WTC11 (cell line): ENCODE measurements around the gene MGAT4A. TPM values are rescaled to one million over a fixed set of nuclear protein-coding genes. Genes with fewer than 3 reads are reported as not detected.

Source experiments
- ATAC-seq: fragments of 200-7000 bp; cut with Tn5 transposase; 2 replicates; pipeline ENCODE4 v1.10.0; 2021; ENCODE audit warnings: mild to moderate bottlenecking, moderate library complexity
- CTCF ChIA-PET: fragments of 300-600 bp; sonication (Branson Sonifier 250); formaldehyde crosslinking; loops from one replicate; lab custom pipeline; 2021; ENCODE audit warnings: antibody characterized with exemption; lab: Charles Lee
- POLR2A ChIA-PET: fragments of 350-600 bp; sonication (Branson Sonifier 250); formaldehyde crosslinking; loops from one replicate; lab custom pipeline; 2021; ENCODE audit warnings: antibody characterized with exemption; lab: Charles Lee
- DNase-seq: peaks from one replicate; pipeline ENCODE4 v3.0.0; 2021; ENCODE audit warnings: low spot score
- H3K27ac Mint-ChIP-seq: 2 replicates; pipeline ENCODE4 v1.8.0; 2021; ENCODE audit warnings: mixed read lengths
- H3K27me3 Mint-ChIP-seq: 2 replicates; pipeline ENCODE4 v1.8.0; 2021; ENCODE audit warnings: low read depth, mild to moderate bottlenecking, moderate library complexity, mixed read lengths
- H3K36me3 Mint-ChIP-seq: 2 replicates; pipeline ENCODE4 v1.8.0; 2021; ENCODE audit warnings: mixed read lengths
- H3K4me1 Mint-ChIP-seq: 2 replicates; pipeline ENCODE4 v1.8.0; 2022; ENCODE audit warnings: mixed read lengths
- H3K4me3 Mint-ChIP-seq: 2 replicates; pipeline ENCODE4 v1.8.0; 2021; ENCODE audit warnings: mild to moderate bottlenecking, moderate library complexity, mixed read lengths
- H3K9me3 Mint-ChIP-seq: 2 replicates; pipeline ENCODE4 v1.8.0; 2021; ENCODE audit warnings: mixed read lengths
- CREB1 ChIP-seq: sonication (generic); formaldehyde crosslinking; IDR thresholded peaks from 2 replicates; pipeline ENCODE4 v1.8.0; 2023; ENCODE audit warnings: mild to moderate bottlenecking, missing genetic modification reagents
- FOXJ3 ChIP-seq: sonication (generic); formaldehyde crosslinking; IDR thresholded peaks from 2 replicates; pipeline ENCODE4 v1.9.0; 2021; ENCODE audit warnings: missing genetic modification reagents, mild to moderate bottlenecking, borderline replicate concordance
- GABPB1 ChIP-seq: sonication (generic); formaldehyde crosslinking; IDR thresholded peaks from 2 replicates; pipeline ENCODE4 v1.8.1; 2023; ENCODE audit warnings: mild to moderate bottlenecking, missing genetic modification reagents
- IRF2 ChIP-seq: sonication (generic); formaldehyde crosslinking; IDR thresholded peaks from 2 replicates; pipeline ENCODE4 v1.8.0; 2022; ENCODE audit warnings: low read depth, missing genetic modification reagents, borderline replicate concordance
- KAT7 ChIP-seq: sonication (generic); formaldehyde crosslinking; IDR thresholded peaks from 2 replicates; pipeline ENCODE4 v1.8.1; 2023; ENCODE audit warnings: missing genetic modification reagents, mild to moderate bottlenecking, borderline replicate concordance
- PRRX2 ChIP-seq: fragments of 250-450 bp; sonication (Bioruptor Pico); IDR thresholded peaks from 2 replicates; pipeline ENCODE4 v1.8.0; 2021; ENCODE audit warnings: mild to moderate bottlenecking
- RELA ChIP-seq: sonication (generic); formaldehyde crosslinking; IDR thresholded peaks from 2 replicates; pipeline ENCODE4 v1.8.1; 2022; ENCODE audit warnings: missing genetic modification reagents, mild to moderate bottlenecking, borderline replicate concordance
- SMAD3 ChIP-seq: sonication (generic); formaldehyde crosslinking; IDR thresholded peaks from 2 replicates; pipeline ENCODE4 v1.8.0; 2022; ENCODE audit warnings: missing genetic modification reagents, mild to moderate bottlenecking, borderline replicate concordance
- SP1 ChIP-seq: sonication (generic); formaldehyde crosslinking; conservative IDR thresholded peaks from 2 replicates; pipeline ENCODE4 v1.8.1; 2022; ENCODE audit warnings: missing genetic modification reagents
- TP53 ChIP-seq: sonication (generic); formaldehyde crosslinking; IDR thresholded peaks from 2 replicates; pipeline ENCODE4 v1.8.1; 2023; ENCODE audit warnings: mild to moderate bottlenecking, missing genetic modification reagents
- ZNF263 ChIP-seq: sonication (generic); formaldehyde crosslinking; IDR thresholded peaks from 2 replicates; pipeline ENCODE4 v1.8.1; 2022; ENCODE audit warnings: low read depth, mild to moderate bottlenecking, moderate library complexity, missing genetic modification reagents
- ZNF396 ChIP-seq: fragments of 250-450 bp; sonication (Bioruptor Pico); IDR thresholded peaks from 2 replicates; pipeline ENCODE4 v1.8.0; 2021; ENCODE audit warnings: mild to moderate bottlenecking, moderate library complexity, borderline replicate concordance
- ZNF423 ChIP-seq: fragments of 250-450 bp; sonication (Bioruptor Pico); IDR thresholded peaks from 2 replicates; pipeline ENCODE4 v2.1.2; 2022; ENCODE audit warnings: mild to moderate bottlenecking, moderate library complexity
- total RNA-seq: library from RNA; stranded (reverse); gene quantifications from 3 replicates; pipeline ENCODE4 v1.2.3, GENCODE V29; 2021
- TF ChIP-seq, protein P1 (sequence below): sonication (generic); formaldehyde crosslinking; IDR thresholded peaks from 2 replicates; pipeline ENCODE4 v1.8.1; 2023; ENCODE audit warnings: mild to moderate bottlenecking, missing genetic modification reagents, moderate library complexity
- TF ChIP-seq, protein P2 (sequence below): fragments of 250-450 bp; sonication (Bioruptor Pico); conservative IDR thresholded peaks from 2 replicates; pipeline ENCODE4 v1.9.0; 2021; ENCODE audit warnings: mild to moderate bottlenecking
- TF ChIP-seq, protein P3 (sequence below): fragments of 250-450 bp; sonication (Bioruptor Pico); IDR thresholded peaks from 2 replicates; pipeline ENCODE4 v2.1.2; 2022; ENCODE audit warnings: mild to moderate bottlenecking, moderate library complexity
- TF ChIP-seq, protein P4 (sequence below): sonication (generic); formaldehyde crosslinking; IDR thresholded peaks from 2 replicates; pipeline ENCODE4 v1.8.1; 2022; ENCODE audit warnings: mild to moderate bottlenecking, moderate library complexity, missing genetic modification reagents
- TF ChIP-seq, protein P5 (sequence below): fragments of 250-450 bp; sonication (Bioruptor Pico); IDR thresholded peaks from 2 replicates; pipeline ENCODE4 v1.9.0; 2021; ENCODE audit warnings: mild to moderate bottlenecking

Gene MGAT4A
- total RNA-seq, 1 experiment from 2014 or later = 6.7 TPM

DNA sequence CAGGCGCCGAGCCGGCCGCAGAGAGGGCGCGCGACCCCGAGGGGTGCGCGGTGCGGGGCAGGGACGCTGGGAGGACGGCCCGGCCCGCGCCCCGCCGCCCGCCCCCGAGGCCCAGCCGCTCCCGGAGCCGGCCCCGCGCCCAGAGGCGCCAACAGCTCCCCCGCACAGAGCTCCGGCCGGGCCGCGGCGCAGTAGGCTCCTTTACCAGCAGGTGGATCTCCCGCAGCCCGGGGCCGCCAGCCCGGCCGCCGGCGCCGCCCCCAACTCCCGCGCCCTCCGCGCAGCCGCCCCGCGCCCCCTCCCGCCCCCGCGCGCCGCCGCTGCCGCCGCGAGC is 258 bp downstream of the MGAT4A start:
- Mint-ChIP-seq H3K27me3 (peaks cover 63% of the 10 kb centered on the region), H3K27ac (no peak overlapping the region), H3K4me1 (peaks cover 19% of the 10 kb centered on the region), H3K36me3 (no peaks in the 10 kb centered on the region), H3K9me3 (peaks cover 3% of the 10 kb centered on the region; the same call in 1 of the 2 replicates), H3K4me3 (no peak overlapping the region)
- TF ChIP-seq ZNF423 (peak; percentile 33; the same call in 1 of the 2 replicates), GABPB1 (CRISPR knock-in tag) (no peak)
- CTCF ChIA-PET = interaction anchor here (0.7 to 2.9 kb wide), 9 partner anchors 8 to 102 kb away, joined by 3 to 15 read pairs (median 3); no protein-coding TSS in a partner anchor
- DNase-seq = peak; percentile 46
- POLR2A ChIA-PET = no interaction called here
- ATAC-seq = peak; percentile 61

DNA sequence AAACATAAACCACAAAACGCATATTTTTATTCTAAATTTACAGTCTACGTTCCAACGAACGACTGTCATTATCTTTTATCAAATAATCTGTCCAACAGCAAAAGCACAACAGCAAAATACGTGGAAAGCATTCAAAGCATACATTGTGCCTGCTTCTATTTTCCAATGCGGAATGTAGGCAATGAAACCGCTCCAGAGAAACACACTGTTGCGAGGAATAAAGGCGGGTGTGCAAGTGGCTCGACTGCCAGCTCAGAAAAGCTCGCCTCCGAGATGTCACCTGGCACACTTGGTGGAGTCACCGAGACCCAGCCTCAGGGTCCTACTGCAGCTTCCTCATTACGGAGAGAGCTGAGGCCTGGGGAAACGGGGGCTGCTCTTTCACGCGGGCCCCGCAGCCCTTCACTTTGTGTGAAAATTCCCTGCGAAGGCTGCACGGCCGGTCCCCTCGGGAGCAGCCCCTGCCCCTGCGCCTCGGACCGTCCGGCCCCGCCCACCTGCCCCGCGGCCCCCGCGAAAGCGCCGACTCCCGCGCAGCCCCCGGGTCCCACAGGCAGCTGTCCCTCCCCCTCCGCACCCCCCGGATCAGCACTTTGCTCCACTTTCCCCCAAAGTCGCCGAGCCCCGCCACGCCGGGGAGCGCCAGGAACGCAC is 752 bp downstream of the MGAT4A start:
- Mint-ChIP-seq H3K9me3 (peaks cover 3% of the 10 kb centered on the region; the same call in 1 of the 2 replicates), H3K36me3 (no peaks in the 10 kb centered on the region), H3K27ac (no peak overlapping the region), H3K27me3 (peaks cover 63% of the 10 kb centered on the region), H3K4me3 (peak overlapping the region; percentile 65), H3K4me1 (peaks cover 23% of the 10 kb centered on the region)
- CTCF ChIA-PET = interaction anchor here (0.7 to 2.9 kb wide), 7 partner anchors 9 to 102 kb away, joined by 3 to 15 read pairs (median 3); no protein-coding TSS in a partner anchor
- POLR2A ChIA-PET = no interaction called here
- TF ChIP-seq SP1 = no peak
- TF ChIP-seq IRF2 (CRISPR knock-in tag) = no peak
- TF ChIP-seq, protein P1, sequence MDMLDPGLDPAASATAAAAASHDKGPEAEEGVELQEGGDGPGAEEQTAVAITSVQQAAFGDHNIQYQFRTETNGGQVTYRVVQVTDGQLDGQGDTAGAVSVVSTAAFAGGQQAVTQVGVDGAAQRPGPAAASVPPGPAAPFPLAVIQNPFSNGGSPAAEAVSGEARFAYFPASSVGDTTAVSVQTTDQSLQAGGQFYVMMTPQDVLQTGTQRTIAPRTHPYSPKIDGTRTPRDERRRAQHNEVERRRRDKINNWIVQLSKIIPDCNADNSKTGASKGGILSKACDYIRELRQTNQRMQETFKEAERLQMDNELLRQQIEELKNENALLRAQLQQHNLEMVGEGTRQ = no peak
- TF ChIP-seq SMAD3 (CRISPR knock-in tag) = no peak
- no peak for TF ChIP-seq ZNF263 (CRISPR knock-in tag)
- TF ChIP-seq TP53 = no peak
- 0 out of 2 replicates have a peak, but pooled peaks have one; percentile 32 for TF ChIP-seq GABPB1 (CRISPR knock-in tag)
- DNase-seq = peak; percentile 28
- peak; percentile 21 for ATAC-seq

DNA sequence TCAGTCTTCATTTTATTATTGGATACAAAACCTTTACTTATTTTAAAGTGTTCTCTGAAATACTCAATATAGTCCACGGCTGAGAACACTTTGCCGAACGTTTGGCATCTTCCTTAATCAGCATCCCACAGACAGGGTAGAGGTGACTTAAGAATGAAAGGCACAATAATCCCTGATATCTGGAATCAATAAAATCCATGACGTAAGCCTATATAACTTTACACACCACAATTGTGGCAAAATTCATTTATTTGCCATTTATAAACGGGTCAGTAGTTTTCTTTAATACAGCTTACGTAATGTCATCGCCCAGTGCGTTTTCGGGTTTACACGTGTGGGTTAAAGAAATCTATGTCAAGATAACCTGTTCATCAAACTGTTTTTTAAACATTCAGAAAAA is 1.3 kb downstream of the MGAT4A start:
- CTCF ChIA-PET = interaction anchor here (1.2 to 2.9 kb wide), 2 partner anchors 21 to 81 kb away, joined by 4 to 15 read pairs; no protein-coding TSS in a partner anchor
- Mint-ChIP-seq H3K4me3 (peak overlapping the region; percentile 65), H3K9me3 (peaks cover 3% of the 10 kb centered on the region; the same call in 1 of the 2 replicates), H3K4me1 (peaks cover 28% of the 10 kb centered on the region), H3K27ac (no peak overlapping the region)
- no peak for ATAC-seq
- TF ChIP-seq ZNF396 (CRISPR knock-in tag) (no peak), PRRX2 (CRISPR knock-in tag) (no peak), FOXJ3 (CRISPR knock-in tag) (no peak), CREB1 (CRISPR knock-in tag) (no peak), RELA (CRISPR knock-in tag) (no peak), KAT7 (CRISPR knock-in tag) (no peak)
- TF ChIP-seq, protein P2, sequence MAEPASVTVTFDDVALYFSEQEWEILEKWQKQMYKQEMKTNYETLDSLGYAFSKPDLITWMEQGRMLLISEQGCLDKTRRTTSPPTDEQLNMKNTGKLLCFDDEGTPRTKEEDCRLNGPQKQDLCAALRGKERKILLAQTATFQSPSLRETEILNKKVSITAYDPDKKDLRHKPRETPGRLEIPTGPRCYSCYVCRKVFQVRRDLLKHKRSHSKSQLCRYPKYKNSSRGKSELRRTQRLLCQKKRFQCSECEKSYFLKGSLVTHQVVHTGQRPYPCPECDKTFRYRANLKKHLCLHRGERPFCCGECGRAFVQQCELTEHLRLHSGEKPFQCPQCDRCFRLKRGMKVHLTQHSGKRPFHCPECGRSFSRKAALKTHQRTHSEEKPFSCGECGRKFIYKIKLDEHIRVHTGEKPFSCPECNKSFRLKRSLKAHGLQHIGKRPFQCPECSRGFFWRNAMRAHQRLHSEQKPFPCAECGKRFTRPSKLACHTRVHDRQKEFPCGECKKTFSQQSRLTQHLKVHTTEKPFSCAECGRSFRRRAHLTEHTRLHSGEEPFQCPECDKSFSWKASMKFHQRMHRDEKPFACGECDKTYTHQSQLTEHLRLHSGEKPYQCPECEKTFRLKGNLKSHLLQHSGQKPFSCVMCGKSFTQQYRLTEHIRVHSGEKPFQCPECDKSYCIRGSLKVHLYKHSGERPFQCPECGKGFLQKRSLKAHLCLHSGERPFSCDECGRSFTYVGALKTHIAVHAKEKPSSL (CRISPR knock-in tag) = no peak
- TF ChIP-seq, protein P3, sequence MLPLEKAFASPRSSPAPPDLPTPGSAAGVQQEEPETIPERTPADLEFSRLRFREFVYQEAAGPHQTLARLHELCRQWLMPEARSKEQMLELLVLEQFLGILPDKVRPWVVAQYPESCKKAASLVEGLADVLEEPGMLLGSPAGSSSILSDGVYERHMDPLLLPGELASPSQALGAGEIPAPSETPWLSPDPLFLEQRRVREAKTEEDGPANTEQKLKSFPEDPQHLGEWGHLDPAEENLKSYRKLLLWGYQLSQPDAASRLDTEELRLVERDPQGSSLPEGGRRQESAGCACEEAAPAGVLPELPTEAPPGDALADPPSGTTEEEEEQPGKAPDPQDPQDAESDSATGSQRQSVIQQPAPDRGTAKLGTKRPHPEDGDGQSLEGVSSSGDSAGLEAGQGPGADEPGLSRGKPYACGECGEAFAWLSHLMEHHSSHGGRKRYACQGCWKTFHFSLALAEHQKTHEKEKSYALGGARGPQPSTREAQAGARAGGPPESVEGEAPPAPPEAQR = no peak
- TF ChIP-seq, protein P4, sequence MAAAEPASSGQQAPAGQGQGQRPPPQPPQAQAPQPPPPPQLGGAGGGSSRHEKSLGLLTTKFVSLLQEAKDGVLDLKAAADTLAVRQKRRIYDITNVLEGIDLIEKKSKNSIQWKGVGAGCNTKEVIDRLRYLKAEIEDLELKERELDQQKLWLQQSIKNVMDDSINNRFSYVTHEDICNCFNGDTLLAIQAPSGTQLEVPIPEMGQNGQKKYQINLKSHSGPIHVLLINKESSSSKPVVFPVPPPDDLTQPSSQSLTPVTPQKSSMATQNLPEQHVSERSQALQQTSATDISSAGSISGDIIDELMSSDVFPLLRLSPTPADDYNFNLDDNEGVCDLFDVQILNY = no peak
- TF ChIP-seq, protein P5, sequence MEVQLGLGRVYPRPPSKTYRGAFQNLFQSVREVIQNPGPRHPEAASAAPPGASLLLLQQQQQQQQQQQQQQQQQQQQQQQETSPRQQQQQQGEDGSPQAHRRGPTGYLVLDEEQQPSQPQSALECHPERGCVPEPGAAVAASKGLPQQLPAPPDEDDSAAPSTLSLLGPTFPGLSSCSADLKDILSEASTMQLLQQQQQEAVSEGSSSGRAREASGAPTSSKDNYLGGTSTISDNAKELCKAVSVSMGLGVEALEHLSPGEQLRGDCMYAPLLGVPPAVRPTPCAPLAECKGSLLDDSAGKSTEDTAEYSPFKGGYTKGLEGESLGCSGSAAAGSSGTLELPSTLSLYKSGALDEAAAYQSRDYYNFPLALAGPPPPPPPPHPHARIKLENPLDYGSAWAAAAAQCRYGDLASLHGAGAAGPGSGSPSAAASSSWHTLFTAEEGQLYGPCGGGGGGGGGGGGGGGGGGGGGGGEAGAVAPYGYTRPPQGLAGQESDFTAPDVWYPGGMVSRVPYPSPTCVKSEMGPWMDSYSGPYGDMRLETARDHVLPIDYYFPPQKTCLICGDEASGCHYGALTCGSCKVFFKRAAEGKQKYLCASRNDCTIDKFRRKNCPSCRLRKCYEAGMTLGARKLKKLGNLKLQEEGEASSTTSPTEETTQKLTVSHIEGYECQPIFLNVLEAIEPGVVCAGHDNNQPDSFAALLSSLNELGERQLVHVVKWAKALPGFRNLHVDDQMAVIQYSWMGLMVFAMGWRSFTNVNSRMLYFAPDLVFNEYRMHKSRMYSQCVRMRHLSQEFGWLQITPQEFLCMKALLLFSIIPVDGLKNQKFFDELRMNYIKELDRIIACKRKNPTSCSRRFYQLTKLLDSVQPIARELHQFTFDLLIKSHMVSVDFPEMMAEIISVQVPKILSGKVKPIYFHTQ = no peak
- TF ChIP-seq, all 79 proteins: peak for 0
- no peak for DNase-seq
- POLR2A ChIA-PET = no interaction called here
- Mint-ChIP-seq H3K27me3 (peaks cover 61% of the 10 kb centered on the region), H3K36me3 (no peaks in the 10 kb centered on the region)
